Measurements from ENCODE around the gene DNAH2.
A peak's percentile ranks its signal among the peaks of the same experiment; 100 is the strongest.
"Not testable (repeated sequence)": the region's sequence is repeated elsewhere in the genome, so short reads cannot be mapped to it uniquely, and the experiment has no call there.

DNAH2 gene

DNA sequence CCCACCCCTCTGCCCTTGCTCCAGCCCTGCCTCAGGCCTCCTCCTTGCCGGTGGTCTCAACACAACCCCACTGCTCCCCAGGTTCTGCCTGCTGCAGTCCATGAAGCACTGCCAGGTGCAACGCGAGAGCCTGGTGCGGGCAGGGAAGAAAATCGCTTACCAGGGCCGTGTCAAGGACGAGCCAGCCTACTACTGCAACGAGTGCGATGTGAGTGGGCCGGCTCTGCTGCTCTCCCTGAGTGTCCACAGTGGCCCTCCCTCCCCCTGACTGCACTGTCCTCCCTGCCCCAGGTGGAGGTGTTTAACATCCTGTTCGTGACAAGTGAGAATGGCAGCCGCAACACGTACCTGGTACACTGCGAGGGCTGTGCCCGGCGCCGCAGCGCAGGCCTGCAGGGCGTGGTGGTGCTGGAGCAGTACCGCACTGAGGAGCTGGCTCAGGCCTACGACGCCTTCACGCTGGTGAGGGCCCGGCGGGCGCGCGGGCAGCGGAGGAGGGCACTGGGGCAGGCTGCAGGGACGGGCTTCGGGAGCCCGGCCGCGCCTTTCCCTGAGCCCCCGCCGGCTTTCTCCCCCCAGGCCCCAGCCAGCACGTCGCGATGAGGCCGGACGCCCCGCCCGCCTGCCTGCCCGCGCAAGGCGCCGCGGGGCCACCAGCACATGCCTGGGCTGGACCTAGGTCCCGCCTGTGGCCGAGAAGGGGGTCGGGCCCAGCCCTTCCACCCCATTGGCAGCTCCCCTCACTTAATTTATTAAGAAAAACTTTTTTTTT is 135.6 kb downstream of the DNAH2 start:
- no peak for DNase-seq

DNA sequence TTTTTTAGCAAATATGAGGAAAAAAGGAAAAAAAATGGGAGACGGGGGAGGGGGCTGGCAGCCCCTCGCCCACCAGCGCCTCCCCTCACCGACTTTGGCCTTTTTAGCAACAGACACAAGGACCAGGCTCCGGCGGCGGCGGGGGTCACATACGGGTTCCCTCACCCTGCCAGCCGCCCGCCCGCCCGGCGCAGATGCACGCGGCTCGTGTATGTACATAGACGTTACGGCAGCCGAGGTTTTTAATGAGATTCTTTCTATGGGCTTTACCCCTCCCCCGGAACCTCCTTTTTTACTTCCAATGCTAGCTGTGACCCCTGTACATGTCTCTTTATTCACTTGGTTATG is 136.1 kb downstream of the DNAH2 start:
- no peak for DNase-seq

DNA sequence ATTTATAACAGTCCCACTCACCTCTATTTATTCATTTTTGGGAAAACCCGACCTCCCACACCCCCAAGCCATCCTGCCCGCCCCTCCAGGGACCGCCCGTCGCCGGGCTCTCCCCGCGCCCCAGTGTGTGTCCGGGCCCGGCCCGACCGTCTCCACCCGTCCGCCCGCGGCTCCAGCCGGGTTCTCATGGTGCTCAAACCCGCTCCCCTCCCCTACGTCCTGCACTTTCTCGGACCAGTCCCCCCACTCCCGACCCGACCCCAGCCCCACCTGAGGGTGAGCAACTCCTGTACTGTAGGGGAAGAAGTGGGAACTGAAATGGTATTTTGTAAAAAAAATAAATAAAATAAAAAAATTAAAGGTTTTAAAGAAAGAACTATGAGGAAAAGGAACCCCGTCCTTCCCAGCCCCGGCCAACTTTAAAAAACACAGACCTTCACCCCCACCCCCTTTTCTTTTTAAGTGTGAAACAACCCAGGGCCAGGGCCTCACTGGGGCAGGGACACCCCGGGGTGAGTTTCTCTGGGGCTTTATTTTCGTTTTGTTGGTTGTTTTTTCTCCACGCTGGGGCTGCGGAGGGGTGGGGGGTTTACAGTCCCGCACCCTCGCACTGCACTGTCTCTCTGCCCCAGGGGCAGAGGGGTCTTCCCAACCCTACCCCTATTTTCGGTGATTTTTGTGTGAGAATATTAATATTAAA is 136.7 kb downstream of the DNAH2 start:
- DNase-seq = no peak

DNA sequence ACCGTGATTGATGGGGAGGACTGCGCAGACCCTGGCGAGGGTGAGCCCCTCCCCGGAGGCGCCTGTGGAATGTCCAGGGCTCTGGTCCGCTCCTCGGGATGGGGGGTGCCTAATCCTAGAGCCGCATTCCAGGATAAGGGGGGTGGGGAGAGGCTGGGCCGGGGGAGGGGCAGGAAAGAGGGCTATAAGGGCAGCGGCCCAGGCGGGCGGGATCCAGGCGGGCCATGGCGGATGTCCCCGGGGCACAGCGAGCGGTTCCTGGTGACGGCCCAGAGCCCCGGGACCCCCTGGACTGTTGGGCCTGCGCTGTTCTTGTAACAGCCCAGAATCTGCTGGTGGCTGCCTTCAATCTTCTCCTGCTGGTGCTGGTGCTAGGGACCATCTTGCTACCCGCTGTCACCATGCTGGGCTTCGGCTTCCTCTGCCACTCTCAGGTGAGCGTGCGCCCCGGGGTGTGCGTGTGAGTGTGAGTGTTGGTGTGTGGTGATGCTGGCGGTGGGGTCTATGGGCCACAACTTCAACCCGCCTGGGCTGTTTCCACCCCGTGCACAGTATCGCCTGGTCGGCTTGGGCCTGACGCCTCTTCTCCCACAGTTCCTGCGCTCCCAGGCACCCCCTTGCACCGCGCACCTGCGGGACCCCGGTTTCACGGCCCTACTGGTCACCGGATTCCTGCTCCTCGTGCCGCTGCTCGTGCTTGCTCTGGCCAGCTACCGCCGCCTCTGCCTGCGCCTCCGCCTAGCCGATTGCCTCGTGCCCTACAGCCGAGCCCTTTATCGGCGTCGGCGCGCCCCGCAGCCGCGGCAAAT is 137.5 kb downstream of the DNAH2 start, which contains the start of gene TMEM88:
TMEM88 (plus strand) TSS at position 216 of the 809 bp plus-strand sequence; CDS start at position 225, 9 bp downstream.
- no peak for DNase-seq

DNA sequence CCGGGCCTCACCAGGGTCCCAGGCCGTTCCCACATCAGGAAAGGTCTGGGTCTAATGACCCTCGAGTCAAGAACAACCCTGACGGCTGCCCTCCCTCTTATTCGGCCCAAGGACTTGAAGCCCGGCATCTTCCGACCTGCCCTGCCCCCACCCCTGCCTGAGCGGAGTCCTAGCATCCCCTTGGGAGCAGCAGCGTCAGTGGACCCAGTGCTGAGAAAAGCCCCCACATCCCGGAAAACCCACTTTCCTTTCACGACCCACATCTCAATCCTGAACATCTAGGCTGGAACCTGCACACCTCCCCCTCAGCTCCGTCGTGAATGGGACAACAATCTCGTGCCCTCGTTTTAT is 138.1 kb downstream of the DNAH2 start:
- DNase-seq = no peak

DNA sequence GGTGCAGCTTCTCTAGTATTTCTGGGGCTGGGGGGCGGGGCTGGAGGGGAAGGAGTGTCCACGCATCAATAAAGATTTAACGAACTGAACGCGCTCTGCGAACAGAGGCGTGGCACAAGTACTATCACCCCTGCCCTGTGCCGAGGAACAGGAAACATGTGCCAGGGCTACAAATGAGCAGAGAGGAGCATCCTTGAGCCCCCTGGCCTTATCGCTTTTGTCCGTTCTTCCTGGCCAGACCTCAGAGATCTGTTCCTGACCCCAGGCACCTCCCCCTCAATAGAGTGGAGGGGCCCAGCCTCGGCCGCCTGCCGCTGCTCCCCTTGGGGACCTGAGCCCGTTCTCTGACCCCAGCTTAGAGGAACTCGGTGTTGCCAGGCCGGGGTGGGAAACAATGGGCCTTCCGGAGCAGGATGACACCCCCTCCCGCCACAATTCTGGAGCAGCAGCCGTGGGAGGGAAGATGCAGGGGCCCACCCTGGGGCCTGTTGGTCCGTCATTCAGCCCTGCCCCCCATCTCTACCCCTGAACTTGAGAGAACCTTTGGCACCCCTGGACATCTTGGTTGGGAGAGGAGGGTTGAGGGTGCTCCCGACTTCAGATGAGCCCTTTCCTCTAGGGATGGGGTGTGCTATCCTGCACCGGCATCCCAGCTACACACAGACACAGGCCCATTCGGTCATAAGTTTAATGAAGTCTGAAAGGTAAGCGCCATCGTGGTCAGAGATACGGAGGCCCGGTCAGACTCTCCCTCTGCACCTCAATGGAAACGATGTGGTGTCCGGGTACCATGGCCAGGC is 138.7 kb downstream of the DNAH2 start:
- peak; percentile 38 for DNase-seq

DNA sequence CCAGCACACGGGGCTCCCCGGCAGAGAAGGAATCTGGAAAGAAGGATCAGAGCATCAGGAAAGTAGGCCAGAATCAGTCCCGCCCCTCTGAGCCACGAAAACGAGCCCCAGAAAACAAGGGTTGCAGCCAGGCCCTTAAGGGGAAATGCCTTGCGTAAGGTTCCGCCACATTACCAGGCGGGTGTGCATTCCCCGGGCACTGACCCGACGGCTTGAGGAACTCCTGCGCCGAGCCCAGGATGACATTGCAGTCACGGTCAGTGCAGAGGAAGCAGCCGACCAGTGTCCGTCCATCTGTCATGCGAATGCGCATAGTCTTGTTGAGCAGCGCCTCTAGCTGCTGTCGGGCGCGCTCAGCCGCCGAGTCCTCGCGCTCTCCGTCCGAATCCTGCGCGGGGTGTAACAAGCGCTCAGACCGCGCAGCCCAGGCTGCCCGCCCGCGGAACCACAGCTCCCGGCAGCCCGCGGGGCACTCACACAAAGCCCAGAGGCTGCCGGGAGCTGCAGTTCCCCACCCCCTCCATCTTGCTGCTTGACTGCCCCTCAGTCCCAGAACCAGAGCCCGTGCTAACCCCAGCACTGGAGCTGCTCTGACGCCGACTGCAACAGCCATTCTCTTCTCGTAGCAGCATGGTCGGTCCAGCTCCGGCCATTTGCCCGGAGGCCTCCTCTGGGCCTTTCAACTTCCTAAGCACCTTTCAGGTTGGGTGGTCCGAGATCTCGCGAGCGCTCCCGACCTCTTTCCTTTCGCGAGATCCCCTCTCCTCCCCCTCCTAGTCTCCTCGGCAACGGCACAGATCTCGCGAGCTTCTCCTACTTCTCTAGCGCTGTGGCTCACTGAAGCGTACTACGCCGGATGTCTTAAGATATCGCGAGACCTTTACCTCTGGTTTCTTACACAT is 139.5 kb downstream of the DNAH2 start, which contains the start of gene NAA38:
NAA38 (minus strand) TSS at position 749 of the 902 bp plus-strand sequence; CDS start at position 653, 96 bp downstream.
- peak; percentile 100 for DNase-seq

DNA sequence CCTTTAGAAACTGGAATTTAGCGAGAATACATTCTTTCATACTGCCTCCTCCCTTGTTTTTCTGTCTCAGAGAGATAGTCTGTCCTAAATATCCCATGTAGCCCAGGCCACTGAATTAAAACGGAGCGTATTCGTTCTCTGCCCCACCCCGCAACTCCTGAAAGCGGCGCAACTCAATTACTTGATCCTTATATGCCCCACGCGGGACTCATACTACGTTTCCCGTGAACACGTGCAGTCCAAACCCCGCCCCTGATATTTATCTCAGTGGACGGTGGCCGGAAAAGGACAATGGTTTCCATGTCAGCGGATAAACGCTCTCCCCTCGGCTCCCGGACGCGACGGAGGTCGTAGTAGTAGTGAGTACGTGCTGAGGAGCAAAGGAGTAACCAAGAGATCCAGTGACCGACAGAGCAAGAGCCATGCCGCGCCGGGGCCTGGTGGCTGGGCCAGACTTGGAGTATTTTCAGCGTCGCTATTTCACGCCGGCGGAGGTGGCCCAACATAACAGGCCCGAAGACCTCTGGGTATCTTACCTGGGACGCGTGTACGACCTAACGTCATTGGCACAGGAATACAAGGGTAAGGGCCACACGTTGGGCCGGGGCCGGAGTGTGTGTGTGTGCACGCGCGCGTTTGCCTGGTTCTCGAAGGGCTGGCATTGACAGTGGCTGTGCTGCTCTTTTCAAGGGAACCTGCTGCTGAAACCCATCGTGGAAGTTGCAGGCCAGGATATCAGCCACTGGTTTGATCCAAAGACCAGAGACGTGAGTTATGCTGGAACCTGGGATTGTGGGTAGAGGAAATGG is 140.4 kb downstream of the DNAH2 start, which contains the start of gene CYB5D1:
CYB5D1 (plus strand) TSS at position 291 of the 809 bp plus-strand sequence; CDS start at position 423, 132 bp downstream.
- peak; percentile 94 for DNase-seq

DNA sequence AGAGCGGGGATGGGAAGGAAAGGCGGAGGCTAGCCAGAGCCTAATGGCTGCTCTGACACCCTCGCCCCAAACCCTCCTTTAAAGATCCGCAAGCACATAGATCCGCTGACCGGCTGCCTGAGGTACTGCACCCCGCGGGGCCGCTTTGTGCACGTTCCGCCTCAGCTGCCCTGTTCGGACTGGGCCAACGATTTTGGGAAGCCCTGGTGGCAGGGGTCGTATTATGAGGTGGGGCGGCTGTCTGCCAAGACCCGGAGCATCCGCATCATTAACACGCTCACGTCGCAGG is 140.9 kb downstream of the DNAH2 start:
- DNase-seq = peak; percentile 65

DNA sequence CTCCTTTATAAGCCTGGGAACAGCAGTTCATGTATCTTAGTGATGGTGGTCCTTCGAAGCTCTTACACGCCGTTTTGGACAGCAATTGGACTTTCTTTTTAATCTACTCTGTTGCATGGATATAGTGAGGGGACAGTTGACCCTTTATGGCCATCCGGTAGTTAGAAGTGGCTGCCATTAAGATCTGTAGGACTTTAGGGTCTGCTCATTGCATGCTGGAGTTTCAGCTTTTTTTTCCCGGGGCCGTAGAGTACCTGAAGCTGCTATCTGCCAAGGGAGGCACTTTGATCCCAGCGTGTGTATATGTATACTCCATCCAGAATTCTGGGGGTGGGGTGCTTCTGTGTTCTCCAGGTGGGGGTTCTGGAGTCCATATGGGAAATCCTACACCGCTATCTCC is 141.5 kb downstream of the DNAH2 start:
- DNase-seq = no peak

DNA sequence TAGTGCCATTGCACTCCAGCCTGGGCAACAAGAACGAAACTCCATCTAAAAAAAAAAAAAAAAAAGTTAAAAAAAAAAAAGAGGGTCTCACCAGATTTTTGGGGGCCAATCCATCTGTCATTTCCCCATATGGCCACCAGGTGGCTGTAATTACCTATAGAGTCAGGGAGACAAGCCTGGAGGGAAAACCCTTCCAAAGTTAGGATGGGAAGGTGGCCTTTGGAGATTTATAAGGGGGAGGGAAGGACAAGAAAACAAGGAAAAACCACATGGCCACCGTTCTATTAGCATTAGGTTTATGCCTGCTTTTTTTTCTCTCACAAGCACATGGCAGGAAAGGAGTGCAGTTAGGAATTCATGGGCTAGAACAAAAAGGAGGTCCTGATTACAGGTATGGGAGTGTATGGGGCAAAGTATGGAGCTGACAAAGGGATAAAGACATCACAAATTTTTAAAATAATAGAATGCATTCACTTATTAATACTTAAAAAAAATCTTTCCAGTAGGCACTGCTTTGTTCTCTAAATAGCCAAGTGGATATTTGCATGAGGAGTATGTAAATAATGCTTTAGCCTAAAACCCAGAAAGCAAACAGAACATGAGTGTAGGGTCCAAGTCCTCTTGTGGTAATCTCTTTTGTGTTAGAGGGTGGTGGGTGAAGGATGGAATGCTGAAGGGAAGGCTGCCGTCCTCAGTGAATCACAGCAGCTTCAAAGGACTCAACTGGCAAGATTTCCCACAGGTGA is 145.3 kb downstream of the DNAH2 start:
- peak; percentile 59 for DNase-seq

DNA sequence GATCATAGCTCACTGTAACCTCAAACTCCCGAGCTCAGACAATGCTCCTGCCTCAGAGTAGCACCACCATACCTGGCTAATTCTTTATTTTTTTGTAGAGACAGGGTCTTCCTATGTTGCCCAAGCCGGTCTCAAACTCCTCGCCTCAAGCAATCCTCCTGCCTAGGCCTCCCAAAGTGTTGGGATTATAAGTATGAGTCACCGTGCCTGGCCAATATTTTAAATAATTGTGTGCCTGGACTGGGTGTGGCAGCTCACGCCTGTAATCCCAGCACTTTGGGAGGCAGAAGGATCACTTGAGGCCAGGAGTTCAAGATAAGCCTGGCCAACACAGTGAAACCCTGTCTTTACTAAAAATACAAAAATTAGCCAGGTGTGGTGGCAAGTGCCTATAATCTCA is 146.8 kb downstream of the DNAH2 start:
- not testable (repeated sequence) for DNase-seq

DNA sequence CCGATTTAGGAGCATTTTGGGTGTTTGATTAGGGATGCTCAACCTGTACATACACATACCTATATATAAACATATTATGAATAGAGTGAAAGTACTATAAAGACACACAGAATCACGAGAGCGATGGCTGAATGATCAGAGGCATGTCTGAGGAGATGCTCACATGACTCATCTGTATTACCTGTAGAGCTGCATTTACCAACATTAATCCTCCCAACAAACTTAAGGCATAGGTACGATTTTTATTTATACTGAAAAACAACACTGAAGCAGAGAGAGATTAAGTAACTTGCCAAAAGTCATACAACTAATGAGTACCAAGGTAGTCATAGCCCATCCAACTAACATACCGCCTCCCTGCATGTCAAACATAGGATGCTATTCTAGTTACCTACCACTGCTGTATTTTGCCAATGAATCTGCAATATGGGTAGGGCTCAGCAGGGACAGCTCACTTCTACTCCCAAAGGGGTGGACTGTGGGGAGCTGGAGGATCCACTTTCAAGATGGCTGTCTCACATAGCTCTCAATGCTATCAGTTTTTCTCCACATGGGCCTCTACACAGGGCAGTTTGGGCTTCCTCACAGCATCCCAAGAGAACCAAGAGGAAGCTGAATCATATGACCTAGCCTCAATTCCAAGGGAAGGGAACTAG is 147.6 kb downstream of the DNAH2 start:
- DNase-seq = no peak

DNA sequence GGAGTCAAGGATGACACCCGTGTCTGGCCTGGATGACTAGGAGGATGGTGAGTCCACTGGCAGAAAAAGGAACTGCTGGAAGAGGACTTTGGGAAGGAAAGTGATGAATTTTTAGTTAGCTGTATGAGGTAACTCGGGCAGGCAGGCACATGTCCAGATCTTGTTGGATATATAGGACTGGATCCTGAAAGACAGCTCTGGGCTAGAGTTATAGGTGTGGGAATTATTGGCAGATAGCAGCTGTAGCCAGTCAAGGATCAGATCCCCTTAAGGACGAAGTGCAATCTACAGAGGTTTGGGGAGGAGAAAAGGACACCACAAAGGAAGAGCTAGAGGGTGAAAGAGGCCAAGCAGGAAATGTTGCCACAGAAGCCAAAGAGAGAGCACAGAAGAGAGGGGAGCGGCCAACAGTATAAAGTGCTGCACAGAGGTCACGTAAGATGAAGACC is 150.4 kb downstream of the DNAH2 start:
- DNase-seq = no peak

DNA sequence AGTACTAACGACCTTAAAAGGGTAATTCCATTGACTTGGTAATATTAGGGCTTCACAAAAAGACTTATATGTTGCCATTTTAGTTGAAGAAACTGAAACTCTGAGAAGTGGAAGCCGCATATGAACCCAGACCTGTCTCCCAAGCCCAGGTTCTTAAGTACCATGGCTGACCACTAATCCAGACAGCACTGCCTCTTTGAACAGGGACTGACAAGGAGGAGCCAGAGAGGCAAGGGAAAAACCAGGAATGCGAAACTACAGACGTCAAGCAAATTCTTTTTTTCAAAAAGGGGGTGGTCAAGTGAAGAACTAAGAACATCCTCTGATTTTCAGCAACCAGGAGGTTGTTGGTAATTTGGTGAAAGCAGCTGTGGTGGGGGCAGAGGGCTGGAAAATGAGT is 155.5 kb downstream of the DNAH2 start:
- no peak for DNase-seq

DNA sequence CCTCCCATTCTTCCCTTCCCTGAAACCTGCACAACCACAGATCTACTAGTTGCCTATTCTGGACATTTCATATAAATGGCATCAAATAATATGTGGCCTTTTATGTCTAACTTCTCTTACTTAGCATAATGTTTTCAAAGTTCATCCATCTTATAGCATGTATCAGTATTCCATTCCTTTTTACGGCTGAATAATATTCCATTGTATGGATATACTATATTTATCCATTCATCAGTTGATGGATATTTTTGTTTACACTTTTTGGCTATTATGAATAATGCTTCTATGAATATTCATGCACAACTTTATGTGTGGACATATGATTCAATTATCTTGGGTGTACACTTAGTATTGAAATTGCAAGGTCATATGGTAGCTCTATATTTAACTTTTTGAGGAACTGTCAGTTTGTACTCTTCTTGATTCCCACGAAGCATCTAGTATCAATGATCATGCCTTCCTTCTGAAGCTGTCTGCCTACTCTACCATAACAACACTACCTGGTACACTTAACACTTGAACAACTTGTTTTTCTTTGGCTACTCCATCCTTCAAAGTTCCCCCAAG is 158.3 kb downstream of the DNAH2 start:
- no peak for DNase-seq

DNA sequence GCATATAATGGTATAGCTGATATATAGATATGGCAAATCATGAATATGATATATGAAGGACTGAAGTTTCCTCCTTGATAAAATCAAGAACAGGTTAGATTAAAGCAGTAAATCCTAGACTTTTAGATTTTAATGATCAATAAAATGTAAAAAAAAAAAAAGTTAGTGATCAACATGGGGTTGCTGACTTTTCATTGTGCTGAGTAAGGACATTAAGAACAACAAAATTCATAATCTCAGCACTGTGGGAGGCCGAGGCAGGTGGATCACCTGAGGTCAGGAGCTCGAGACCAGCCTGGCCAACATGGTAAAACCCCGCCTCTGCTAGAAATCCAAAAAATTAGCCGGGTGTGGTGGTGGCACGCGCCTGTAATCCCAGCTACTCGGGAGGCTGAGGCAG is 160.7 kb downstream of the DNAH2 start:
- no peak for DNase-seq

DNA sequence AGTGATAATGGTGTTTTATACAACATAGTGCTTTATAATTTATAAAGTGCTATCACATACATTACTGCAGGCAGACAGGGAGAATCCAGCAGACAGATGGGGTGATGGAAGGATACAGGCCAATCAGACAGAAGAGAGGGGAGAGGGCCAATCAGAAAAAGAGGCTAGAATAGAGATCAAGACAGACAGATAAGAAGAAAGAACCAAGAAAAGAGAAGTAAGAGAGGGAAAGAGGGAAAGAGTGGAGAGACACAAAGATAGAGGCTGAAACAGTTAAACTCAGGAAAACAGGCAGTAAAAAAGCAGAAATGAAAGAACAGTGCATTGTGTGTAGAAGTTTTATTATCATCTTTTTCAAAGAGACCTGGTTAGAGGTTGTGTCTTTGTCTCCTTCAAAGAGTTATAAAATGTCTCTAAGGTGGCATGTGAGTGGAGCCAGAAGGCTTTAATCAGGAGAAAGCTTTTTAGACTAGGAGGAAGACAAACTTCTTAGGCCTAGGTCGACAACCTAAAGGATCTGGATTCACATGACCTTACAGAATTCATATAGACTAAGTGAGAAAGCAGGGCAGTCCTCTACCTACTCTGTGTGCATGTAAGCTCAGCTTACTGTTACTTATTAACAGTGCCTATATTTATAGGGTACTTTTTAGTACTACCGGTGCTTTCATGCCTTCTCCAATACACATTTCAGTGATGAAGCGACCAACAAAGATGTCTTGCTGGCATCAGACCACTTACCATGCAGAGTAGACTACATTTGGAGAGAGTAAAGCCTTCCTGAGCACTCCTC is 162.7 kb downstream of the DNAH2 start:
- DNase-seq = no peak
